RWPE2 (cell line): ENCODE data around the gene ARHGEF28.

Source experiments
- ATAC-seq: fragments of 200-7000 bp; cut with Tn5 transposase; 3 replicates; pipeline ENCODE4 v1.9.1; 2021; ENCODE audit warnings: low read depth
- DNase-seq: peaks from one replicate; pipeline ENCODE4 v3.0.0-alpha.2; 2020; ENCODE audit warnings: low spot score
- H3K27ac ChIP-seq: fragments of 450-650 bp; 2 replicates; pipeline ENCODE4 v1.5.1; 2017; ENCODE audit warnings: mild to moderate bottlenecking; ENCODE audit not compliant: poor library complexity, severe bottlenecking
- H3K27me3 ChIP-seq: fragments of 250-450 bp; sonication (Bioruptor Pico); 2 replicates; pipeline ENCODE4 v1.5.1; 2021; ENCODE audit warnings: mild to moderate bottlenecking, moderate library complexity; ENCODE audit not compliant: insufficient read depth, poor library complexity, severe bottlenecking
- H3K36me3 ChIP-seq: fragments of 250-450 bp; sonication (Bioruptor Pico); 2 replicates; pipeline ENCODE4 v1.5.1; 2020; ENCODE audit warnings: low read depth, mild to moderate bottlenecking, moderate library complexity
- H3K4me1 ChIP-seq: fragments of 250-450 bp; sonication (Bioruptor Pico); 2 replicates; pipeline ENCODE4 v1.5.1; 2021; ENCODE audit warnings: mild to moderate bottlenecking, moderate library complexity; ENCODE audit not compliant: insufficient read depth, poor library complexity, severe bottlenecking
- H3K4me3 ChIP-seq: fragments of 250-450 bp; sonication (Bioruptor Pico); 2 replicates; pipeline ENCODE4 v1.5.1; 2021; ENCODE audit warnings: mild to moderate bottlenecking, moderate library complexity; ENCODE audit not compliant: severe bottlenecking
- H3K9me3 ChIP-seq: fragments of 250-450 bp; sonication (Bioruptor Pico); 2 replicates; pipeline ENCODE4 v1.5.1; 2021; ENCODE audit warnings: mild to moderate bottlenecking, moderate library complexity; ENCODE audit not compliant: severe bottlenecking
- TF ChIP-seq, protein P1 (sequence below): fragments of 450-650 bp; IDR thresholded peaks from one replicate; pipeline ENCODE4 v1.5.1; 2017; ENCODE audit warnings: mild to moderate bottlenecking, moderate library complexity; ENCODE audit not compliant: poor library complexity, severe bottlenecking

The ARHGEF28 gene

DNA sequence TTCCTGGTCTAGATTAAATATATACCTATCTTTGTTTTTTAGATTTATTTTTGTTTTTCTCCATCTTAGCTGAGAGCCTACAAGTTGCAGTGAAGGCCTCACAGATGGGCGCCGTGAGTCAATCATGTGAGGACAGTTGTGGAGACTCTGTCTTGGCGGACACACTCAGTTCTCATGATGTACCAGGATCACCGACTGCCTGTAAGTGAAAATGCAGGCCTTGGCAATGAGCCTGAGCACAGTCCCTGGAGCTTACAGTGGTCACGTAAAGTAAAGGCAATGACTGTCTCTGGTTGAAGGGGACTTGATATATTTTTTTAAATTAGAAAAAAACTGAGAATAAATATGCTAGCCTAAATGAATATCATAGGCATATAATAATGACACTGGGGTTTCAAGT is 271.9 kb downstream of the ARHGEF28 start:
- no peaks in the 10 kb centered on the region for H3K4me1 ChIP-seq
- H3K27me3 ChIP-seq: no peaks in the 10 kb centered on the region
- TF ChIP-seq, protein P1, sequence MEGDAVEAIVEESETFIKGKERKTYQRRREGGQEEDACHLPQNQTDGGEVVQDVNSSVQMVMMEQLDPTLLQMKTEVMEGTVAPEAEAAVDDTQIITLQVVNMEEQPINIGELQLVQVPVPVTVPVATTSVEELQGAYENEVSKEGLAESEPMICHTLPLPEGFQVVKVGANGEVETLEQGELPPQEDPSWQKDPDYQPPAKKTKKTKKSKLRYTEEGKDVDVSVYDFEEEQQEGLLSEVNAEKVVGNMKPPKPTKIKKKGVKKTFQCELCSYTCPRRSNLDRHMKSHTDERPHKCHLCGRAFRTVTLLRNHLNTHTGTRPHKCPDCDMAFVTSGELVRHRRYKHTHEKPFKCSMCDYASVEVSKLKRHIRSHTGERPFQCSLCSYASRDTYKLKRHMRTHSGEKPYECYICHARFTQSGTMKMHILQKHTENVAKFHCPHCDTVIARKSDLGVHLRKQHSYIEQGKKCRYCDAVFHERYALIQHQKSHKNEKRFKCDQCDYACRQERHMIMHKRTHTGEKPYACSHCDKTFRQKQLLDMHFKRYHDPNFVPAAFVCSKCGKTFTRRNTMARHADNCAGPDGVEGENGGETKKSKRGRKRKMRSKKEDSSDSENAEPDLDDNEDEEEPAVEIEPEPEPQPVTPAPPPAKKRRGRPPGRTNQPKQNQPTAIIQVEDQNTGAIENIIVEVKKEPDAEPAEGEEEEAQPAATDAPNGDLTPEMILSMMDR: no peak
- peaks cover 81% of the 10 kb centered on the region for H3K36me3 ChIP-seq
- no peak for DNase-seq
- no peaks in the 10 kb centered on the region for H3K9me3 ChIP-seq
- no peak overlapping the region for H3K4me3 ChIP-seq
- ATAC-seq: no peak
- no peak overlapping the region for H3K27ac ChIP-seq

DNA sequence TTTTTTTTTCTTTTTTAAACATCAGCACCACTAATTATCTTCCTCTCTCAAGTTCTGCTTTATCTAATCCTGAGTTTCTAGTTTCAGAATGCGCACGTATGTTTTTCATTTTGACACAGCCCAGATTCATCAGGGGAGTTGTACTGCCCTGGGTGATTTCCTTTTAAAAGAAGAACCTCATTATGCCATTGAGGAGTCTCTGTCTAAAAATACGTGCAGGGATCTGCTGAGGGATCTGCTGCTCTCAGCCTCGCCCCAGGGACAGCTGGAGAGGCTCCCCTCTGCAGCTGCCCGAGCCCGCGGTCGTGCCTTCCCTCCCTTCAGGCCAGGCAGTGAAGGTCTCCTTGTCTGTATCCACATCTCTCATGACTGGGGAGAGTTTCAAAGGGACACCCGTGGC is 273.1 kb downstream of the ARHGEF28 start:
- H3K4me3 ChIP-seq: no peak overlapping the region
- no peaks in the 10 kb centered on the region for H3K27me3 ChIP-seq
- no peak overlapping the region for H3K27ac ChIP-seq
- H3K36me3 ChIP-seq: peaks cover 81% of the 10 kb centered on the region
- ATAC-seq (no peak), DNase-seq (no peak)
- no peaks in the 10 kb centered on the region for H3K9me3 ChIP-seq
- no peaks in the 10 kb centered on the region for H3K4me1 ChIP-seq
- TF ChIP-seq, protein P1: no peak

DNA sequence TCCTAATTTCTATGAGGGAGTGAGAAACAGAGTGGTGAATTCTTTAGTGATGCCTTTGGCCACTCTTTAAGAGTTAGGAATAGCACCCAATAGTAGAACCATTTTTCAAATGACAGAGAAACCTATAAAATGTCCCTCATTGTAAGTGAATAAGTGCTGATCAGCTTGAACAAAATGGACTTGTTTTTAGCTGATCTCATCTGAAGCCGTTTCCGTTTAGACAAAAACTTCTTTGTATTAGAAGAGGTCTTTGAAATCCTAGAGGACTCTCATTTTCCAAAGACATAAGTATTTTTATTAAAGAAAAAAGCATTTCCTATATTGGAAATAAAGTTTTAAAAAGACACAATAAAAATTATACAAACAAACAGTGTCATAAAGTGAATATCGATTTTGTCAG is 273.9 kb downstream of the ARHGEF28 start:
- Histone ChIP-seq H3K4me1 (no peaks in the 10 kb centered on the region), H3K27ac (peak overlapping the region; percentile 38), H3K36me3 (peaks cover 81% of the 10 kb centered on the region), H3K9me3 (no peaks in the 10 kb centered on the region), H3K4me3 (no peak overlapping the region), H3K27me3 (no peaks in the 10 kb centered on the region)
- no peak for ATAC-seq
- no peak for DNase-seq
- TF ChIP-seq, protein P1: no peak

DNA sequence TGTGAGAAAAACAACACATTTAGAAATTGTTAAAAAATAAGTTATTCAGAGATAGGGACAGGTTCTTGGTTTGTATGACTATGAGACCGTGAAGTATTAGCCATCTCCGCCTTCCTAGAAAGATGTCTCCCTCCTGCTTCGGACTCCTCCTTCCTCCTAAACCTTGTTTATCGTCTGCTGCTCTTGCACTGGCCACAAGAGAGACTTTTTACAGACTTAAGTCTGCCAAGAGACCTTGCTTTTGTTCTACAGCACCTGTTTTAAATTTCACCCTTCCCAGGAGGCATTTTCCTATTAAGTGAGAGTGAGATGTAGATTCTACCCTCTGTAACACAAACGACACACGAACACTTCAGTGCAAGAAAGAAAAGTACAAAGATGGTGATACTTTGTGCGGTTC is 274.6 kb downstream of the ARHGEF28 start:
- Histone ChIP-seq H3K9me3 (no peaks in the 10 kb centered on the region), H3K4me1 (no peaks in the 10 kb centered on the region), H3K4me3 (no peak overlapping the region), H3K27me3 (no peaks in the 10 kb centered on the region), H3K36me3 (peaks cover 87% of the 10 kb centered on the region), H3K27ac (peak overlapping the region; percentile 38)
- ATAC-seq (no peak), DNase-seq (no peak)
- TF ChIP-seq, protein P1: no peak

DNA sequence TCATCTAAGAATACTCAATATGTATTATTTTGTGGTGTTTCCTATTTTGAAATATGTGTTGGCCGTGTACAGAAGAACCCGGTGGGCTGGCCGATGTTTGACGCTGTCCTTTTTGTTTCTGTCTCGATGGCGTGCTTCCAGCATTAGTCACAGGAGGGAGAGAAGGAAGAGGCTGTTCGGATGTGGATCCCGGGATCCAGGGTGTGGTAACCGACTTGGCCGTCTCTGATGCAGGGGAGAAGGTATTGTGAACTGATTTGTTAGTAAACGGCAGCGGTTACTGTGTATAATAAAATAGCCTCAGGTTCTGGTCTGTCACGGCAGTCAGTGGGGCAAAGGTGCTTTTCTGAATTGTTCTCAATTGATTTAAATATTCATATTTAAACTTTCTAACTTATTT is 275.0 kb downstream of the ARHGEF28 start:
- Histone ChIP-seq H3K4me1 (no peaks in the 10 kb centered on the region), H3K4me3 (no peak overlapping the region), H3K27me3 (no peaks in the 10 kb centered on the region), H3K27ac (peak overlapping the region; percentile 38), H3K9me3 (no peaks in the 10 kb centered on the region), H3K36me3 (peaks cover 89% of the 10 kb centered on the region)
- ATAC-seq (peak; percentile 73), DNase-seq (peak; percentile 73)
- TF ChIP-seq, protein P1: no peak
